Parathyroid adenoma (tissue), 2 donors: ENCODE results near the gene PNKD.

ENCODE experiments used
- H2AFZ ChIP-seq: fragments of 300-600 bp; sonication (generic); one replicate; pipeline ENCODE4 v1.7.0; 2017; ENCODE audit warnings: antibody characterized with exemption, mild to moderate bottlenecking
- H3K27ac ChIP-seq: fragments of 300-600 bp; sonication (generic); one replicate; pipeline ENCODE4 v1.7.0; 2017
- H3K27me3 ChIP-seq: fragments of 300-600 bp; sonication (generic); one replicate; pipeline ENCODE4 v1.7.0; 2017; ENCODE audit warnings: low read length; ENCODE audit not compliant: control insufficient read depth, insufficient read depth
- H3K36me3 ChIP-seq: fragments of 300-600 bp; sonication (generic); one replicate; pipeline ENCODE4 v1.7.0; 2017; ENCODE audit warnings: low read length; ENCODE audit not compliant: control insufficient read depth, insufficient read depth
- H3K4me1 ChIP-seq: fragments of 300-600 bp; sonication (generic); one replicate; pipeline ENCODE4 v1.7.0; 2017; ENCODE audit warnings: control low read depth
- H3K4me2 ChIP-seq: fragments of 300-600 bp; sonication (generic); one replicate; pipeline ENCODE4 v1.7.0; 2017; ENCODE audit warnings: low read length
- H3K4me3 ChIP-seq: fragments of 300-600 bp; sonication (generic); one replicate; pipeline ENCODE4 v1.7.0; 2017; ENCODE audit warnings: low read depth, low read length
- H3K79me2 ChIP-seq: fragments of 300-600 bp; sonication (generic); one replicate; pipeline ENCODE4 v1.7.0; 2017; ENCODE audit warnings: control low read depth
- H3K9ac ChIP-seq: fragments of 300-600 bp; sonication (generic); one replicate; pipeline ENCODE4 v1.7.0; 2017; ENCODE audit warnings: mild to moderate bottlenecking
- H3K9me3 ChIP-seq: fragments of 300-600 bp; sonication (generic); one replicate; pipeline ENCODE4 v1.7.0; 2017; ENCODE audit warnings: low read length; ENCODE audit not compliant: control insufficient read depth
- TF ChIP-seq, protein P1 (sequence below): fragments of 300-600 bp; sonication (generic); IDR thresholded peaks from one replicate; pipeline ENCODE4 v1.7.0; 2017; ENCODE audit warnings: antibody characterized with exemption, mild to moderate bottlenecking
- donor health status: primary hyperparathyroidism.

The PNKD gene

DNA sequence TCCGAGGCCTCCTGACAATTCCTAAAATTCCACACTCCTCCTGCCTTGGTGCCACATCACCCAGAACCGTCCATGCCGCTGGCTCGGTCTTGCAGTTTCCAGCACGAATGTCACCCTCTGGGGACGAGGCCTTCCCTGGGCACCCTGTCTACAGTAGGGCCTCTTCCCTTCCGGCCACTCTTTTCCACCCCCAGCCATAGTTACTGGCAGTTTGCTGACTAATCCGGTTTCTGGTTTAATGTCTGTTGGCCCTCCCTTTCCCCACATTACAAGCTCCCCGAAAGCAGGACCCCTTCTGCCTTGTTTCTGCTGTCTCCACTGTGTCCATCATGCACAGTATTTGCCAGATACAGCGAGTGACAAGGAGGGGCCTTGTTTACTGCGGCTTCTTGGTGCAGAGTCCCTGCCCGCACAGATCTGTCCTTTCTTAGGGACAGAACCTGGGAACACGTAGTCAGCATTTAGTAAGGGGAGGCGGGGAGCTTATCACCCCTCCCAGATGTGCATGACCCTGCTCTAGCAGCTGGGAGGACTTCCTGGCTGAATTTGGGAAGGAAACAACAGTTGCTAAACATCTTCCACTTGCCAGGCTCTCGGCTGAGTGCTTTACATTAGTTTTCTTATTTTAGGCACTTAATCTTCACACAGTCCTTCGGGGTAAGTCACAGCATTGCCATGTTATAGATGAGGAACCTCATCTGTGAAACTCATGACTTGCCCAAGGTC is 62.8 kb downstream of the PNKD start:
- no peak overlapping the region for H3K27ac ChIP-seq
- H3K27me3 ChIP-seq = no peaks in the 10 kb centered on the region
- no peaks in the 10 kb centered on the region for H3K4me1 ChIP-seq
- peaks cover 2% of the 10 kb centered on the region for H3K79me2 ChIP-seq
- TF ChIP-seq, protein P1, sequence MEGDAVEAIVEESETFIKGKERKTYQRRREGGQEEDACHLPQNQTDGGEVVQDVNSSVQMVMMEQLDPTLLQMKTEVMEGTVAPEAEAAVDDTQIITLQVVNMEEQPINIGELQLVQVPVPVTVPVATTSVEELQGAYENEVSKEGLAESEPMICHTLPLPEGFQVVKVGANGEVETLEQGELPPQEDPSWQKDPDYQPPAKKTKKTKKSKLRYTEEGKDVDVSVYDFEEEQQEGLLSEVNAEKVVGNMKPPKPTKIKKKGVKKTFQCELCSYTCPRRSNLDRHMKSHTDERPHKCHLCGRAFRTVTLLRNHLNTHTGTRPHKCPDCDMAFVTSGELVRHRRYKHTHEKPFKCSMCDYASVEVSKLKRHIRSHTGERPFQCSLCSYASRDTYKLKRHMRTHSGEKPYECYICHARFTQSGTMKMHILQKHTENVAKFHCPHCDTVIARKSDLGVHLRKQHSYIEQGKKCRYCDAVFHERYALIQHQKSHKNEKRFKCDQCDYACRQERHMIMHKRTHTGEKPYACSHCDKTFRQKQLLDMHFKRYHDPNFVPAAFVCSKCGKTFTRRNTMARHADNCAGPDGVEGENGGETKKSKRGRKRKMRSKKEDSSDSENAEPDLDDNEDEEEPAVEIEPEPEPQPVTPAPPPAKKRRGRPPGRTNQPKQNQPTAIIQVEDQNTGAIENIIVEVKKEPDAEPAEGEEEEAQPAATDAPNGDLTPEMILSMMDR = no peak
- no peak overlapping the region for H3K9ac ChIP-seq
- H2AFZ ChIP-seq = no peak overlapping the region
- H3K9me3 ChIP-seq = no peaks in the 10 kb centered on the region
- H3K36me3 ChIP-seq = no peaks in the 10 kb centered on the region
- H3K4me3 ChIP-seq = no peak overlapping the region
- no peak overlapping the region for H3K4me2 ChIP-seq

DNA sequence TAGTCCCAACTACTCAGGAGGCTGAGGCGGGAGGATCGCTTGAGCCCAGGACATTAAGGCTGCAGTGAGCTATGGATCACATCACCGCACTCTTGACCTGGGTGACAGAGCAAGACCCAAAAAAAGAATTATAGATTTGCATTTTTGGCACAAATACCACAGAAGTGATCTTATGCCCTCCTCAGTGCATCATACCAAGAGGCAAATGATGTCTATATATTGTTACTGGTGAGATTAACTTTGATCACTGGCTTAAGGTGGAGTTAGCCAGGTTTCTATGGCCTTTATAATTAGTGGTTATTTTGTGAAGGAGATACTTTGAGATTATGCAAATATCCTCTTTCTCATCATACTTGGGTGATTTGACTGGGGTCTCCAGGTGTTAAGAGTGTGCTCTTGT is 64.2 kb downstream of the PNKD start:
- no peak overlapping the region for H3K27ac ChIP-seq
- H3K79me2 ChIP-seq = peaks cover 2% of the 10 kb centered on the region
- no peak overlapping the region for H3K4me2 ChIP-seq
- no peaks in the 10 kb centered on the region for H3K27me3 ChIP-seq
- TF ChIP-seq, protein P1 = no peak
- H3K36me3 ChIP-seq = no peaks in the 10 kb centered on the region
- no peak overlapping the region for H3K4me3 ChIP-seq
- H3K4me1 ChIP-seq = no peaks in the 10 kb centered on the region
- H3K9ac ChIP-seq = no peak overlapping the region
- H3K9me3 ChIP-seq = no peaks in the 10 kb centered on the region
- no peak overlapping the region for H2AFZ ChIP-seq

DNA sequence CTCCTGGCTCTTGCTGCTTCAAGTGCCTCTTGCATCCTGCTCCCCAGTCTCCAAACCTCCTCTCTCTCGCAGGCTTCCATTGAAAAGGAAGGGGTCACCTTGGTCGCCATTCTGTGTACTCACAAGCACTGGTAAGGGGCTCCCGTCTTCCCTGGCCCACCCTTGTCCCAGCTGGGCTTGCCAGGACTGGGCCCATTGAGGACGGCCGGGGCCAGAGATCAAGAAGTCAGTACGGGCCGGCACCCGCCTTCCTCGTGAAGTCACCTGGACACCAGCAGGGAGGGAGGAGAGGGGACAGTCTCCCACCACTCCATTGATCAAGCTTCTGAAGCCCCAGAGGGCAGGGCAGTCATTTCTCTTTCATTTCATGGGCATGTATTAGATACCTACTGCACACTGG is 70.3 kb downstream of the PNKD start:
- Histone ChIP-seq H3K9ac (no peak overlapping the region), H3K27ac (no peak overlapping the region), H3K4me1 (no peaks in the 10 kb centered on the region), H3K27me3 (no peaks in the 10 kb centered on the region), H3K36me3 (no peaks in the 10 kb centered on the region), H3K79me2 (no peaks in the 10 kb centered on the region), H3K4me3 (no peak overlapping the region), H2AFZ (no peak overlapping the region), H3K9me3 (no peaks in the 10 kb centered on the region), H3K4me2 (no peak overlapping the region)
- TF ChIP-seq, protein P1 = no peak

DNA sequence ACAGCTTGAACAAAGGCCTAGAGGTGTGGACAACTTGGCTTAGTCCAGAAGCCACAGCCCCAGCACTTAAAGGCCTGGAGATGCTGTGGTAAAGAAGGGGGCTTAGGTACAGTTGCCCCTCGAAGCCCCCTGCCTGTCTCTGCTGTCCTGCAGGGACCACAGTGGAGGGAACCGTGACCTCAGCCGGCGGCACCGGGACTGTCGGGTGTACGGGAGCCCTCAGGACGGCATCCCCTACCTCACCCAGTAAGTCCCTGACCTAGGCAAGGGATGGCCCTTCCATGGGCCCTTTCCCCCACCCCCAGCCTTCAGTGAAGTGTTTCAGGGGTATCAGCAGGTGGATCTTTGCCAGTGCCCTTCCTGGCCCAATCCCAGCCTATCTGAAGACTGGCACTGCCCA is 71.1 kb downstream of the PNKD start:
- H3K4me1 ChIP-seq = no peaks in the 10 kb centered on the region
- no peak overlapping the region for H3K4me3 ChIP-seq
- no peak overlapping the region for H2AFZ ChIP-seq
- TF ChIP-seq, protein P1 = no peak
- no peaks in the 10 kb centered on the region for H3K9me3 ChIP-seq
- no peaks in the 10 kb centered on the region for H3K36me3 ChIP-seq
- no peak overlapping the region for H3K4me2 ChIP-seq
- no peaks in the 10 kb centered on the region for H3K27me3 ChIP-seq
- H3K79me2 ChIP-seq = no peaks in the 10 kb centered on the region
- no peak overlapping the region for H3K9ac ChIP-seq
- no peak overlapping the region for H3K27ac ChIP-seq

DNA sequence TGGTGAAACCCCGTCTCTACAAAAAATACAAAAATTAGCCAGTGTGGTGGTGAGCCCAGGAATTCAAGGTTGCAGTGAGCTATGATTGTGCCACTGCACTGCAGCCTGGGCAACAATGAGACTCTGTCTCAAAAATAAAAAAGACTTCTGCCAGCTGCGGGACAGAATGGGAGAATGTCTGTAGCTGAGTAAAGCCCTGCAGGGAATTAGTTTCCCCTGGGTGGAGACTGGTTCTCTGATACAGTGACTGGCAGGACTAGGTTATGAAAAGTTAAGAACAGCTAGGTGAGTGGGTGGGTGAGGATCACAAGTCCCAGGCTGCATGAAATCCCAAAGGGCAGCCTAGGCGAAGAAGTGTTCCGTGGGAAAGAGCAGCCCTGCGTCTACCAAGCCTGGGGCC is 72.5 kb downstream of the PNKD start:
- H3K27ac ChIP-seq = no peak overlapping the region
- H2AFZ ChIP-seq = no peak overlapping the region
- no peaks in the 10 kb centered on the region for H3K36me3 ChIP-seq

More for the DNA sequence above, 72.5 kb downstream of the PNKD start:
- Histone ChIP-seq H3K79me2 (no peaks in the 10 kb centered on the region), H3K9ac (no peak overlapping the region), H3K27me3 (no peaks in the 10 kb centered on the region), H3K9me3 (no peaks in the 10 kb centered on the region), H3K4me1 (no peaks in the 10 kb centered on the region), H3K4me3 (no peak overlapping the region), H3K4me2 (no peak overlapping the region)
- TF ChIP-seq, protein P1 = no peak
